Activated T-cell treated with anti-CD3 and anti-CD28 coated beads, Interleukin-2, amount 50 U/mL, for 24 hours (primary cell): ENCODE results near the gene POLA1.

Experiments
- DNase-seq: peaks from one replicate; pipeline ENCODE4 v3.0.0-alpha.2; 2020
- H3K27ac Mint-ChIP-seq: 2 replicates; pipeline ENCODE4 v1.8.0; 2020; ENCODE audit warnings: mild to moderate bottlenecking, mixed read lengths
- H3K27me3 Mint-ChIP-seq: 2 replicates; pipeline ENCODE4 v1.8.0; 2020; ENCODE audit warnings: mixed read lengths
- H3K36me3 Mint-ChIP-seq: 2 replicates; pipeline ENCODE4 v1.8.0; 2020; ENCODE audit warnings: low read depth, mixed read lengths
- H3K4me1 Mint-ChIP-seq: 2 replicates; pipeline ENCODE4 v1.8.0; 2020; ENCODE audit warnings: low read depth, mixed read lengths
- H3K4me3 Mint-ChIP-seq: 2 replicates; pipeline ENCODE4 v1.8.0; 2020; ENCODE audit warnings: mild to moderate bottlenecking, moderate library complexity, mixed read lengths
- H3K9me3 Mint-ChIP-seq: 2 replicates; pipeline ENCODE4 v1.8.0; 2020; ENCODE audit warnings: mixed read lengths

POLA1 gene

GRCh38 chrX:24920769-24921168, 227.1 kb downstream of the POLA1 start:
- Mint-ChIP-seq H3K27ac (no peak overlapping the region), H3K27me3 (peaks cover 18% of the 10 kb centered on the region), H3K9me3 (no peaks in the 10 kb centered on the region), H3K36me3 (peaks cover 47% of the 10 kb centered on the region), H3K4me3 (no peak overlapping the region), H3K4me1 (peaks cover 21% of the 10 kb centered on the region)
- DNase-seq: no peak

DNA sequence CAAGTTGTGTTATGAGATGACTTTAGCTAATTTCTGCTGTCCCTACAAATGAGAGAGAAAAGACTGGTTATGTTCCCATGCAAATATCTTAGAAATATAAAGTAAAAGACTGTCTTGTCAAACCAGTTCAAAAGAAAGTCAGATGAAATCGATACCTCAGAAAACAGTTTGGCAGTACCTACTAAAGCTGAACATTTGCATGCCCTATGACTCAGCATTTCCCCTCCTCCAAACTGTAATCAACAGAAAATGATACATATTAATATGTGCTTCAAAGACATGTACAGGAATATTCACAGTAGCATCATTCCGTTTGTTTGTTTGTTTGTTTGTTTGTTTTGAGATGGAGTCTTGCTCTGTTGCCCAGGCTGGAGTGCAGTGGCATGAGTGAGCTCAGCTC, 231.7 kb downstream of the POLA1 start:
- peaks cover 18% of the 10 kb centered on the region for H3K4me1 Mint-ChIP-seq
- H3K4me3 Mint-ChIP-seq: no peak overlapping the region
- peak overlapping the region; percentile 27 for H3K27ac Mint-ChIP-seq
- no peak for DNase-seq
- peaks cover 40% of the 10 kb centered on the region for H3K36me3 Mint-ChIP-seq
- peaks cover 15% of the 10 kb centered on the region for H3K27me3 Mint-ChIP-seq
- H3K9me3 Mint-ChIP-seq: no peaks in the 10 kb centered on the region

GRCh38 chrX:24927372-24927771, 233.7 kb downstream of the POLA1 start:
- no peak overlapping the region for H3K27ac Mint-ChIP-seq
- H3K9me3 Mint-ChIP-seq: no peaks in the 10 kb centered on the region
- H3K4me3 Mint-ChIP-seq: no peak overlapping the region
- peaks cover 15% of the 10 kb centered on the region for H3K27me3 Mint-ChIP-seq
- H3K36me3 Mint-ChIP-seq: peaks cover 42% of the 10 kb centered on the region
- no peak for DNase-seq
- H3K4me1 Mint-ChIP-seq: peaks cover 9% of the 10 kb centered on the region

GRCh38 chrX:24928114-24928513, 234.4 kb downstream of the POLA1 start:
- Mint-ChIP-seq H3K9me3 (no peaks in the 10 kb centered on the region), H3K4me3 (no peak overlapping the region)

GRCh38 chrX:24934279-24934678, 240.6 kb downstream of the POLA1 start:
- peaks cover 2% of the 10 kb centered on the region for H3K27me3 Mint-ChIP-seq
- no peaks in the 10 kb centered on the region for H3K9me3 Mint-ChIP-seq
- no peak overlapping the region for H3K4me3 Mint-ChIP-seq
- no peak overlapping the region for H3K27ac Mint-ChIP-seq
- H3K36me3 Mint-ChIP-seq: peaks cover 30% of the 10 kb centered on the region
- no peaks in the 10 kb centered on the region for H3K4me1 Mint-ChIP-seq
- no peak for DNase-seq

More at GRCh38 chrX:24928114-24928513, 234.4 kb downstream of the POLA1 start:
- peaks cover 9% of the 10 kb centered on the region for H3K4me1 Mint-ChIP-seq
- no peak for DNase-seq
- peaks cover 15% of the 10 kb centered on the region for H3K27me3 Mint-ChIP-seq
- peaks cover 45% of the 10 kb centered on the region for H3K36me3 Mint-ChIP-seq
- no peak overlapping the region for H3K27ac Mint-ChIP-seq

GRCh38 chrX:24945009-24945408, 251.3 kb downstream of the POLA1 start:
- Mint-ChIP-seq H3K27ac (no peak overlapping the region), H3K4me3 (no peak overlapping the region), H3K27me3 (peaks cover 2% of the 10 kb centered on the region), H3K36me3 (peaks cover 9% of the 10 kb centered on the region), H3K4me1 (no peaks in the 10 kb centered on the region), H3K9me3 (no peaks in the 10 kb centered on the region)
- DNase-seq: no peak

DNA sequence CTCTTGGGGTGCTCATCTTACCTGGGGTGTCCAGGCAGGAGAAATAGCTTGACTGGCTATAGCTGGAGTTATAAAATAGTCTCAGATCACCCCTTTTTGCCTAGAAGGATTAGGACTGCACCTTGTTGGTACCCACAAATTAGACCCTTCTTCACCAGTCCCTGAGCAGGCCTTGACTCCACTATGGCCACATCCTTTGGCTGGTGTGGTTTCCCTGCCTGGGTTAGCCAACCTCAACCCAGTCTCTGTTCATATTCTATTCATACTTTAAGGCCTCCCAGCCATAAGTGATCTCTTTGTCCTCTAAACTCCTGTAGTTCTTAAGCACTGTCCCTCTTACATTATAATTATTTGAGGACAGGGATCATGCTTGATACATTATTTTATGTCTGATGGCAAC, 252.7 kb downstream of the POLA1 start:
- Mint-ChIP-seq H3K4me1 (no peaks in the 10 kb centered on the region), H3K27me3 (peaks cover 6% of the 10 kb centered on the region)
- DNase-seq: no peak

GRCh38 chrX:24954732-24955131, 261.0 kb downstream of the POLA1 start:
- no peak for DNase-seq
- Mint-ChIP-seq H3K4me1 (peaks cover 1% of the 10 kb centered on the region), H3K36me3 (peaks cover 8% of the 10 kb centered on the region), H3K9me3 (no peaks in the 10 kb centered on the region), H3K27ac (no peak overlapping the region), H3K4me3 (no peak overlapping the region), H3K27me3 (peaks cover 16% of the 10 kb centered on the region)

More for the DNA sequence above, 252.7 kb downstream of the POLA1 start:
- no peaks in the 10 kb centered on the region for H3K9me3 Mint-ChIP-seq
- H3K27ac Mint-ChIP-seq: no peak overlapping the region
- H3K36me3 Mint-ChIP-seq: peaks cover 9% of the 10 kb centered on the region
- H3K4me3 Mint-ChIP-seq: no peak overlapping the region

GRCh38 chrX:24955372-24955930, 261.7 kb downstream of the POLA1 start:
- no peak for DNase-seq
- H3K4me1 Mint-ChIP-seq: peaks cover 1% of the 10 kb centered on the region
- no peak overlapping the region for H3K27ac Mint-ChIP-seq
- H3K4me3 Mint-ChIP-seq: no peak overlapping the region
- peaks cover 8% of the 10 kb centered on the region for H3K36me3 Mint-ChIP-seq
- H3K9me3 Mint-ChIP-seq: no peaks in the 10 kb centered on the region
- H3K27me3 Mint-ChIP-seq: peaks cover 16% of the 10 kb centered on the region

GRCh38 chrX:24956828-24957227, 263.1 kb downstream of the POLA1 start:
- Mint-ChIP-seq H3K4me3 (no peak overlapping the region), H3K27ac (no peak overlapping the region), H3K27me3 (peaks cover 13% of the 10 kb centered on the region), H3K9me3 (no peaks in the 10 kb centered on the region), H3K4me1 (peaks cover 1% of the 10 kb centered on the region), H3K36me3 (peaks cover 8% of the 10 kb centered on the region)
- DNase-seq: no peak

GRCh38 chrX:24961809-24962208, 268.1 kb downstream of the POLA1 start:
- H3K4me3 Mint-ChIP-seq: no peak overlapping the region
- no peaks in the 10 kb centered on the region for H3K9me3 Mint-ChIP-seq
- H3K4me1 Mint-ChIP-seq: no peaks in the 10 kb centered on the region
- H3K27ac Mint-ChIP-seq: no peak overlapping the region
- no peak for DNase-seq
- peaks cover 7% of the 10 kb centered on the region for H3K27me3 Mint-ChIP-seq
- peaks cover 10% of the 10 kb centered on the region for H3K36me3 Mint-ChIP-seq

DNA sequence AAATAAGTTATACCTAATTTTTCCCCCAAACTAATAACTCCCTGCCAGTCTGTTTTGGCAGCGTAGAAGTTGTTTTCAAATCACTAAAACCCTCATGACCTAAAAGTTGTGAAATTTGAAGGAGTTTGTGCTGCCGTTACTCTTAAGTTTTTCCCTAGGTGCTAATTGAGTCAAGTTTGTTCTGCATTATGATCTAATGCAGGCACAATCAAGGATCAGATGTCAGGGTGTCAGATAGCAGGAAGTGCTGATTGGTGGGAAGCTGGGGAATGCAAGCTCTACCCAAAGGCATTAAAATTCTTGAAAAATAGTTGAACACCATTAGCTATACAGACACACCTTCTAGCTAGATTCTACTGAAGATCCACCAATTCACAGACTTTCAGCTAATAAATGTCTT, 270.1 kb downstream of the POLA1 start:
- H3K9me3 Mint-ChIP-seq: no peaks in the 10 kb centered on the region
- peaks cover 5% of the 10 kb centered on the region for H3K27me3 Mint-ChIP-seq
- H3K27ac Mint-ChIP-seq: no peak overlapping the region
- no peaks in the 10 kb centered on the region for H3K4me1 Mint-ChIP-seq
- no peak for DNase-seq
- H3K36me3 Mint-ChIP-seq: peaks cover 13% of the 10 kb centered on the region
- H3K4me3 Mint-ChIP-seq: no peak overlapping the region

- Mint-ChIP-seq H3K36me3 (peaks cover 23% of the 10 kb centered on the region), H3K27me3 (peaks cover 6% of the 10 kb centered on the region), H3K4me3 (no peak overlapping the region), H3K4me1 (no peaks in the 10 kb centered on the region), H3K9me3 (no peaks in the 10 kb centered on the region), H3K27ac (no peak overlapping the region)
- no peak for DNase-seq
Observed at GRCh38 chrX:24965372-24965771, 271.7 kb downstream of the POLA1 start.

DNA sequence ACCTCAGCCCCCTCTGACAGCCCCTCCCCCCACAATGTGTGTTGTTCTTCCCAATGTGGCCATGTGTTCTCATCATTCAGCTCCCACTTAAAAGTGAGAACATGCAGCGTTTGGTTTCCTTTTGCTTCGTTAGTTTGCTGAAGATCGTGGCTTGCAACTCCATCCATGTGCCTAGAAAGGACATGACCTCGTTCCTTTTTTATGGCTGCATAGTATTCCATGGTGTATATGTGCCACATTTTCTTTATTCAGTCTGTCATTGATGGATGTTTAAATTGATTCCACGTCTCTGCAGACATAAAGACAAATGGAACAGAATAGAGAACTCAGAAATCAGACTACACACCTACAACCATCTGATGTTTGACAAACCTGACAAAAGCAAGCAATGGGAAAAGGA, 276.1 kb downstream of the POLA1 start:
- Mint-ChIP-seq H3K4me3 (no peak overlapping the region), H3K36me3 (peaks cover 31% of the 10 kb centered on the region), H3K27ac (no peak overlapping the region), H3K27me3 (peaks cover 15% of the 10 kb centered on the region), H3K4me1 (no peaks in the 10 kb centered on the region), H3K9me3 (no peaks in the 10 kb centered on the region)
- no peak for DNase-seq

GRCh38 chrX:24979081-24979480, 285.4 kb downstream of the POLA1 start:
- Mint-ChIP-seq H3K4me3 (no peak overlapping the region), H3K36me3 (peaks cover 9% of the 10 kb centered on the region), H3K9me3 (no peaks in the 10 kb centered on the region), H3K27me3 (peaks cover 21% of the 10 kb centered on the region), H3K4me1 (no peaks in the 10 kb centered on the region), H3K27ac (no peak overlapping the region)
- DNase-seq: no peak

- Mint-ChIP-seq H3K9me3 (no peaks in the 10 kb centered on the region), H3K4me3 (no peak overlapping the region), H3K4me1 (no peaks in the 10 kb centered on the region), H3K27ac (no peak overlapping the region), H3K27me3 (peaks cover 16% of the 10 kb centered on the region), H3K36me3 (peaks cover 16% of the 10 kb centered on the region)
- no peak for DNase-seq
Observed at GRCh38 chrX:24981030-24981429, 287.3 kb downstream of the POLA1 start.
